ENCODE results near the gene DIO2.

Gene DIO2

DNA sequence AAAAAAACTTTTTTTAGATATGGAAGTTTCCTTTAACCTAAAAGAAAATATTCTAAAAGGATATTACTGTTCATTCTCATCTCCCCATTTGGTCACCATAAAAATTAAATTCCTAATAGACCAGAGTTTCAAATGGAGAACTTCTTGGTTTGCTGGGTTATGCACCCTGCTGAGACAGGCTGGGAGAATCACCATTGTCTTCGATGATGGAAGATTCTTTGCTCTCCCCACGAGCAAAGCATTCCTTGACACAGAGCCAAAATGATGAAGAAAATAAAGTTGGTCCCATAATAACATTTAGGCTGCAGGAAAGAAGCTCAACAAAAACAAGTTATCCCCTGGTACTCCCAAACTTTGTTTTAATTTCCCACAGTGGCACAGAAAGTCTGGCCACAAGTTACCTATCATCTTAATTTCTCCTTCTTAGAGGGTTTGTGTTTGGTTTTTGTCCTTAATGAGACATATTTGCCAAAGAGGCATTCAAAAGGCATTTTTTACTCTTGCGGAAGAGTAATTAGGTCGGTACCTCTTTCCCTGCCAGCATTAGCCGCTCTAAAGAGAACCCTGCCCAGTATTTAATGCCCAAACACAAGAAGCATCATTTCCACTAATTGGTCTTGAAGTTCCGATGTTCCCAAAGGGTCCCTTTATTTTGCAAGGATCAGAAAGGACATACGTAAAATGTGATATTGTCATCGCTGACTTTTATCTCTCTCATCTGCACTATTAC is 4.8 kb downstream of the DIO2 start:
- no peak for ATAC-seq
- TF ChIP-seq OSR1 (CRISPR knock-in tag; IDR thresholded peaks at IDR 0.05) (no peak), ISL1 (CRISPR knock-in tag; IDR thresholded peaks at IDR 0.05) (no peak), TOX (CRISPR knock-in tag; IDR thresholded peaks at IDR 0.05; ENCODE audit: borderline replicate concordance) (no peak), ZNF70 (CRISPR knock-in tag; IDR thresholded peaks at IDR 0.05) (no peak)

GRCh38 chr14:80202888-80203562 is 8.3 kb downstream of the DIO2 start:
- ATAC-seq, result no peak

GRCh38 chr14:80200093-80200492 is 11.2 kb downstream of the DIO2 start:
- no peak for ATAC-seq
- no peak for TF ChIP-seq SNAI2 (CRISPR knock-in tag; IDR thresholded peaks at IDR 0.05)
- no peak for TF ChIP-seq ZNF8 (CRISPR knock-in tag; IDR thresholded peaks at IDR 0.05)
- no peak for TF ChIP-seq PPARA (CRISPR knock-in tag; IDR thresholded peaks at IDR 0.05; ENCODE audit: borderline replicate concordance)
- TF ChIP-seq ZNF565 (CRISPR knock-in tag; conservative IDR thresholded peaks at IDR 0.05; ENCODE audit: low read depth), result no peak

More at GRCh38 chr14:80202888-80203562, 8.3 kb downstream of the DIO2 start:
- TF ChIP-seq BACH2 (CRISPR knock-in tag; IDR thresholded peaks at IDR 0.05; ENCODE audit: borderline replicate concordance), result no peak
- TF ChIP-seq, protein P1, sequence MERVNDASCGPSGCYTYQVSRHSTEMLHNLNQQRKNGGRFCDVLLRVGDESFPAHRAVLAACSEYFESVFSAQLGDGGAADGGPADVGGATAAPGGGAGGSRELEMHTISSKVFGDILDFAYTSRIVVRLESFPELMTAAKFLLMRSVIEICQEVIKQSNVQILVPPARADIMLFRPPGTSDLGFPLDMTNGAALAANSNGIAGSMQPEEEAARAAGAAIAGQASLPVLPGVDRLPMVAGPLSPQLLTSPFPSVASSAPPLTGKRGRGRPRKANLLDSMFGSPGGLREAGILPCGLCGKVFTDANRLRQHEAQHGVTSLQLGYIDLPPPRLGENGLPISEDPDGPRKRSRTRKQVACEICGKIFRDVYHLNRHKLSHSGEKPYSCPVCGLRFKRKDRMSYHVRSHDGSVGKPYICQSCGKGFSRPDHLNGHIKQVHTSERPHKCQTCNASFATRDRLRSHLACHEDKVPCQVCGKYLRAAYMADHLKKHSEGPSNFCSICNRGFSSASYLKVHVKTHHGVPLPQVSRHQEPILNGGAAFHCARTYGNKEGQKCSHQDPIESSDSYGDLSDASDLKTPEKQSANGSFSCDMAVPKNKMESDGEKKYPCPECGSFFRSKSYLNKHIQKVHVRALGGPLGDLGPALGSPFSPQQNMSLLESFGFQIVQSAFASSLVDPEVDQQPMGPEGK (CRISPR knock-in tag; IDR thresholded peaks at IDR 0.05; ENCODE audit: borderline replicate concordance), result no peak
- no peak for TF ChIP-seq ARNTL (CRISPR knock-in tag; IDR thresholded peaks at IDR 0.05; ENCODE audit: borderline replicate concordance, low read depth)
- TF ChIP-seq, protein P2, sequence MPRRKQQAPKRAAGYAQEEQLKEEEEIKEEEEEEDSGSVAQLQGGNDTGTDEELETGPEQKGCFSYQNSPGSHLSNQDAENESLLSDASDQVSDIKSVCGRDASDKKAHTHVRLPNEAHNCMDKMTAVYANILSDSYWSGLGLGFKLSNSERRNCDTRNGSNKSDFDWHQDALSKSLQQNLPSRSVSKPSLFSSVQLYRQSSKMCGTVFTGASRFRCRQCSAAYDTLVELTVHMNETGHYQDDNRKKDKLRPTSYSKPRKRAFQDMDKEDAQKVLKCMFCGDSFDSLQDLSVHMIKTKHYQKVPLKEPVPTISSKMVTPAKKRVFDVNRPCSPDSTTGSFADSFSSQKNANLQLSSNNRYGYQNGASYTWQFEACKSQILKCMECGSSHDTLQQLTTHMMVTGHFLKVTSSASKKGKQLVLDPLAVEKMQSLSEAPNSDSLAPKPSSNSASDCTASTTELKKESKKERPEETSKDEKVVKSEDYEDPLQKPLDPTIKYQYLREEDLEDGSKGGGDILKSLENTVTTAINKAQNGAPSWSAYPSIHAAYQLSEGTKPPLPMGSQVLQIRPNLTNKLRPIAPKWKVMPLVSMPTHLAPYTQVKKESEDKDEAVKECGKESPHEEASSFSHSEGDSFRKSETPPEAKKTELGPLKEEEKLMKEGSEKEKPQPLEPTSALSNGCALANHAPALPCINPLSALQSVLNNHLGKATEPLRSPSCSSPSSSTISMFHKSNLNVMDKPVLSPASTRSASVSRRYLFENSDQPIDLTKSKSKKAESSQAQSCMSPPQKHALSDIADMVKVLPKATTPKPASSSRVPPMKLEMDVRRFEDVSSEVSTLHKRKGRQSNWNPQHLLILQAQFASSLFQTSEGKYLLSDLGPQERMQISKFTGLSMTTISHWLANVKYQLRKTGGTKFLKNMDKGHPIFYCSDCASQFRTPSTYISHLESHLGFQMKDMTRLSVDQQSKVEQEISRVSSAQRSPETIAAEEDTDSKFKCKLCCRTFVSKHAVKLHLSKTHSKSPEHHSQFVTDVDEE (CRISPR knock-in tag; IDR thresholded peaks at IDR 0.05), result no peak
- TF ChIP-seq SNAI2 (CRISPR knock-in tag; IDR thresholded peaks at IDR 0.05), result no peak
- no peak for TF ChIP-seq RARB (CRISPR knock-in tag; IDR thresholded peaks at IDR 0.05)

GRCh38 chr14:80188571-80188970 is 22.7 kb downstream of the DIO2 start:
- TF ChIP-seq ZFP3 (CRISPR knock-in tag; IDR thresholded peaks at IDR 0.05), result no peak
- TF ChIP-seq ISL1 (CRISPR knock-in tag; IDR thresholded peaks at IDR 0.05), result no peak
- TF ChIP-seq TCF4 (CRISPR knock-in tag; IDR thresholded peaks at IDR 0.05; ENCODE audit: borderline replicate concordance), result no peak
- TF ChIP-seq, protein P2 (CRISPR knock-in tag; IDR thresholded peaks at IDR 0.05), result no peak
- TF ChIP-seq BACH2 (CRISPR knock-in tag; IDR thresholded peaks at IDR 0.05; ENCODE audit: borderline replicate concordance), result no peak
- TF ChIP-seq PPARA (CRISPR knock-in tag; IDR thresholded peaks at IDR 0.05; ENCODE audit: borderline replicate concordance), result no peak
- no peak for TF ChIP-seq ZNF565 (CRISPR knock-in tag; conservative IDR thresholded peaks at IDR 0.05; ENCODE audit: low read depth)
- TF ChIP-seq CREB5 (CRISPR knock-in tag; IDR thresholded peaks at IDR 0.05; ENCODE audit: low read depth), result no peak
- TF ChIP-seq ZC3H10 (CRISPR knock-in tag; IDR thresholded peaks at IDR 0.05), result no peak
- TF ChIP-seq, protein P3, sequence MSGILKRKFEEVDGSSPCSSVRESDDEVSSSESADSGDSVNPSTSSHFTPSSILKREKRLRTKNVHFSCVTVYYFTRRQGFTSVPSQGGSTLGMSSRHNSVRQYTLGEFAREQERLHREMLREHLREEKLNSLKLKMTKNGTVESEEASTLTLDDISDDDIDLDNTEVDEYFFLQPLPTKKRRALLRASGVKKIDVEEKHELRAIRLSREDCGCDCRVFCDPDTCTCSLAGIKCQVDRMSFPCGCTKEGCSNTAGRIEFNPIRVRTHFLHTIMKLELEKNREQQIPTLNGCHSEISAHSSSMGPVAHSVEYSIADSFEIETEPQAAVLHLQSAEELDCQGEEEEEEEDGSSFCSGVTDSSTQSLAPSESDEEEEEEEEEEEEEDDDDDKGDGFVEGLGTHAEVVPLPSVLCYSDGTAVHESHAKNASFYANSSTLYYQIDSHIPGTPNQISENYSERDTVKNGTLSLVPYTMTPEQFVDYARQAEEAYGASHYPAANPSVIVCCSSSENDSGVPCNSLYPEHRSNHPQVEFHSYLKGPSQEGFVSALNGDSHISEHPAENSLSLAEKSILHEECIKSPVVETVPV (CRISPR knock-in tag; IDR thresholded peaks at IDR 0.05), result no peak
- TF ChIP-seq GLIS3 (CRISPR knock-in tag; IDR thresholded peaks at IDR 0.05), result no peak
- no peak for TF ChIP-seq SNAI2 (CRISPR knock-in tag; IDR thresholded peaks at IDR 0.05)
- TF ChIP-seq ZFP30 (CRISPR knock-in tag; IDR thresholded peaks at IDR 0.05), result no peak
- no peak for TF ChIP-seq ZNF70 (CRISPR knock-in tag; IDR thresholded peaks at IDR 0.05)
- TF ChIP-seq CSDC2 (CRISPR knock-in tag; IDR thresholded peaks at IDR 0.05), result no peak
- no peak for TF ChIP-seq RARB (CRISPR knock-in tag; IDR thresholded peaks at IDR 0.05)
- ATAC-seq, result no peak

Data from SK-N-SH treated with all-trans-retinoic acid at 6 μM for 48 hours (cell line).